Karpas-422 (cell line): ENCODE measurements around the gene GSG1L2. TPM values are rescaled to one million over a fixed set of nuclear protein-coding genes. Genes with fewer than 3 reads are reported as not detected.

Source experiments
- DNase-seq: peaks from one replicate; pipeline ENCODE4 v3.0.0-alpha.2; 2015
- H2AFZ ChIP-seq: fragments of 200-600 bp; sonication (generic); 2 replicates; pipeline ENCODE4 v1.6.1; 2014; ENCODE audit warnings: antibody characterized with exemption, low read length, mixed read lengths
- H3K27ac ChIP-seq: fragments of 200-600 bp; sonication (generic); 2 replicates; pipeline ENCODE4 v1.5.1; 2014; ENCODE audit warnings: mild to moderate bottlenecking, low read length, moderate library complexity
- H3K27me3 ChIP-seq: fragments of 200-600 bp; sonication (generic); 2 replicates; pipeline ENCODE4 v1.6.1; 2014; ENCODE audit warnings: low read length, mixed read lengths
- H3K36me3 ChIP-seq: fragments of 200-600 bp; sonication (generic); 2 replicates; pipeline ENCODE4 v1.6.1; 2014; ENCODE audit warnings: low read length, mixed read lengths; ENCODE audit not compliant: insufficient read depth
- H3K4me1 ChIP-seq: fragments of 200-600 bp; sonication (generic); 2 replicates; pipeline ENCODE4 v1.6.1; 2014; ENCODE audit warnings: mild to moderate bottlenecking, low read length, mixed read lengths
- H3K4me2 ChIP-seq: fragments of 200-600 bp; sonication (generic); 2 replicates; pipeline ENCODE4 v1.6.1; 2014; ENCODE audit warnings: low read length, low read depth, mild to moderate bottlenecking; ENCODE audit not compliant: poor library complexity, severe bottlenecking
- H3K4me3 ChIP-seq: fragments of 200-600 bp; sonication (generic); 2 replicates; pipeline ENCODE4 v1.5.1; 2014; ENCODE audit warnings: mild to moderate bottlenecking, antibody characterized with exemption, low read length, mixed read lengths
- H3K79me2 ChIP-seq: fragments of 200-600 bp; sonication (generic); 2 replicates; pipeline ENCODE4 v1.6.1; 2014; ENCODE audit warnings: mild to moderate bottlenecking, low read length, mixed read lengths
- H3K9ac ChIP-seq: fragments of 200-600 bp; sonication (generic); 2 replicates; pipeline ENCODE4 v1.6.0; 2014; ENCODE audit warnings: low read length
- H3K9me2 ChIP-seq: fragments of 200-600 bp; sonication (generic), shearing (Covaris generic); replicated peaks from 2 replicates; pipeline ENCODE4 v1.6.0; 2014; ENCODE audit warnings: mild to moderate bottlenecking, low read length, moderate library complexity; ENCODE audit not compliant: insufficient read depth
- H3K9me3 ChIP-seq: fragments of 300-700, 200-600 bp; sonication (generic); 2 replicates; pipeline ENCODE4 v1.6.1; 2014; ENCODE audit warnings: low read length, mixed read lengths
- H4K20me1 ChIP-seq: fragments of 200-600 bp; sonication (generic); 2 replicates; pipeline ENCODE4 v1.6.1; 2014; ENCODE audit warnings: mild to moderate bottlenecking, antibody characterized with exemption, low read length, low read depth; ENCODE audit not compliant: insufficient read depth
- total RNA-seq: library from RNA; depleted of rRNA; stranded (reverse); fragments of >200 nt; shearing (Covaris generic); gene quantifications from 2 replicates; pipeline ENCODE4 v1.2.3, GENCODE V29; 2014; ENCODE audit warnings: low replicate concordance

The GSG1L2 gene
- total RNA-seq, 1 experiment from 2014 or later: not detected

DNA sequence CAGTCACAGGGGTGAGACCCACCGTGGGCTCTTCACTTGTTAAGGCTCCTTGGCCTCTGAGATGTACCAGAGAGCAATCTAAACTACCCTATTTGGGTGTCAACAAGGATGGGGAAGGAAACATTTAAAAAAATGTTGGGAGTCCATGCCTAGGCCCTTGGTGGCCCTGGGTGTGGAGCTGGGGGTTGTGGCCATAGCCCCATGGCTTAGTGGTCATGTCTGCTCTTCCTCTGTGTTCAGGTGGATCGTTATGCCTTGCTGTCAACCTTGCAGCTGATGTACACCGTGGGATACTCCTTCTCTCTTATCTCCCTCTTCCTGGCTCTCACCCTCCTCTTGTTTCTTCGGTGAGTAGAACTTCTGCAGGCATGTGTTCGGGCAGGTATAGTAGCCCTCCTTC, 32.4 kb upstream of the GSG1L2 start:
- Histone ChIP-seq H3K27ac (no peak overlapping the region), H3K36me3 (no peaks in the 10 kb centered on the region), H3K4me2 (no peak overlapping the region), H2AFZ (no peak overlapping the region), H3K4me3 (no peak overlapping the region), H3K79me2 (no peaks in the 10 kb centered on the region), H3K27me3 (no peaks in the 10 kb centered on the region), H3K4me1 (no peaks in the 10 kb centered on the region), H3K9me3 (0 out of 2 replicates have a peak, but pooled peaks cover 4% of the 10 kb centered on the region), H4K20me1 (no peaks in the 10 kb centered on the region), H3K9me2 (no peaks in the 10 kb centered on the region), H3K9ac (no peak overlapping the region)
- DNase-seq: no peak

DNA sequence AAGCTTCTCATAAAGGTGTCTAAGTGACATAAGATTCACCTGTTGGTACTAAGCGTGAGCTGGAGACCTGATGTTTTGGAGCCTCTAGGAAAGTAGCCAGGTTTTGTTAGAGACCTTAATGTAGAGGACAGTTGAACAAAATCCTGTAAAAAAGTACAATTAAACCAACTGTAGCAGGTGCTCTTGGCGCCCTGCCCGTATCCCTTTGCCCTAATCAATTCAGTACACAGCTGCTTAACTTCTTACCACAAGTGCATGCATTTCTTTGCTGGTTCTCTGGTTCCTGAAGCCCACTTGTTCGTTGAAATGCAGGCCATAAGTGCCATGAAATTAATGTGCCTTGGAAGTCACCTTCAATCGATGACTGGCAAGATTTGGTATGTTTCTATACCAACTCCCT, 28.3 kb upstream of the GSG1L2 start:
- H3K36me3 ChIP-seq: no peaks in the 10 kb centered on the region
- H3K4me1 ChIP-seq: no peaks in the 10 kb centered on the region
- H3K79me2 ChIP-seq: no peaks in the 10 kb centered on the region
- H3K9me3 ChIP-seq: no peaks in the 10 kb centered on the region
- no peaks in the 10 kb centered on the region for H4K20me1 ChIP-seq
- H3K27me3 ChIP-seq: no peaks in the 10 kb centered on the region
- no peak overlapping the region for H3K4me2 ChIP-seq
- no peak for DNase-seq
- no peak overlapping the region for H3K27ac ChIP-seq
- H3K9ac ChIP-seq: no peak overlapping the region
- no peak overlapping the region for H2AFZ ChIP-seq
- H3K4me3 ChIP-seq: no peak overlapping the region
- no peaks in the 10 kb centered on the region for H3K9me2 ChIP-seq

DNA sequence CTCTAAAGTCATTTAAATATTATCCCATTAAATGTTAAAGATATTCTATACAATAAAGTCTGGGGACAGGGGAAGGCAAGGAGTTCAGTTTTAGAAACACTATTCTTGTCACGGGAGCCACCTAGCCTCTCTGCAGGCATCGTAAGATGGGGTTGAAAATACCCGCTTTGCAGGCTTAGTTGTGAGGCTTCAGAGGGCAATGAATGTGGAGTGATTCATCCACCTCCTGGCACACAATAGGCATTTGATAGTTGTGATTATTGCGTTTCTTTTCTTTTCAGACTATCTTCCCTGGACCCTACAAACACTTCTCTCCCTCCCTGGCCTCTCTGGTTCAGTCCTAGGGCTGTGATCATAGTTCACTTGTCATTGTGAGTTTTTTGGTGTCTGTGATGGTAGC, 23.4 kb upstream of the GSG1L2 start:
- no peaks in the 10 kb centered on the region for H3K4me1 ChIP-seq
- H3K79me2 ChIP-seq: no peaks in the 10 kb centered on the region
- DNase-seq: no peak
- no peak overlapping the region for H3K9ac ChIP-seq
- no peaks in the 10 kb centered on the region for H4K20me1 ChIP-seq
- no peaks in the 10 kb centered on the region for H3K36me3 ChIP-seq
- no peak overlapping the region for H2AFZ ChIP-seq
- H3K27ac ChIP-seq: no peak overlapping the region
- no peaks in the 10 kb centered on the region for H3K27me3 ChIP-seq
- H3K9me2 ChIP-seq: no peaks in the 10 kb centered on the region
- H3K4me2 ChIP-seq: no peak overlapping the region
- no peak overlapping the region for H3K4me3 ChIP-seq
- H3K9me3 ChIP-seq: no peaks in the 10 kb centered on the region

DNA sequence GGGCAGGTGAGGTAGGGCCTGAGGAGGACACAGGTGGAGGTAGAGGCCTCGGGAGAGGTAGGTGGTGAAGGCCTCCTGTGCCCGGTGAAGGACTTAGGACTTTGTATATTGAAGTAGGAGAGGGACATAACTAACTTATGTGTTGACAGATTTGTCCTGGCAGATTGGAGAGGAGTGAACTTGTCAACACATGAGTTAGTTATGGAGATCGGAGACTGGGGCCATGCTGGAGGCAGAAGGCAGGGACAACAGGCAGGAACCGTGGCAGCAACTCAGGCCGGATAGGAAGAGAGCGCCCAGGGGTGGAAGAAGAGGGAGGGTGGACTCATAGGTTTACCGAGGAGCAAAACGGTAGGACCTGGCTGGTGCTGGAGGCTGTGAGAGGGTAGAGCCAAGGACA, 22.3 kb upstream of the GSG1L2 start:
- Histone ChIP-seq H3K4me2 (no peak overlapping the region), H3K9ac (no peak overlapping the region), H3K36me3 (no peaks in the 10 kb centered on the region), H2AFZ (no peak overlapping the region), H3K4me1 (no peaks in the 10 kb centered on the region), H4K20me1 (no peaks in the 10 kb centered on the region), H3K9me3 (no peaks in the 10 kb centered on the region), H3K27ac (no peak overlapping the region), H3K27me3 (no peaks in the 10 kb centered on the region), H3K9me2 (no peaks in the 10 kb centered on the region), H3K4me3 (no peak overlapping the region), H3K79me2 (no peaks in the 10 kb centered on the region)
- DNase-seq: no peak

DNA sequence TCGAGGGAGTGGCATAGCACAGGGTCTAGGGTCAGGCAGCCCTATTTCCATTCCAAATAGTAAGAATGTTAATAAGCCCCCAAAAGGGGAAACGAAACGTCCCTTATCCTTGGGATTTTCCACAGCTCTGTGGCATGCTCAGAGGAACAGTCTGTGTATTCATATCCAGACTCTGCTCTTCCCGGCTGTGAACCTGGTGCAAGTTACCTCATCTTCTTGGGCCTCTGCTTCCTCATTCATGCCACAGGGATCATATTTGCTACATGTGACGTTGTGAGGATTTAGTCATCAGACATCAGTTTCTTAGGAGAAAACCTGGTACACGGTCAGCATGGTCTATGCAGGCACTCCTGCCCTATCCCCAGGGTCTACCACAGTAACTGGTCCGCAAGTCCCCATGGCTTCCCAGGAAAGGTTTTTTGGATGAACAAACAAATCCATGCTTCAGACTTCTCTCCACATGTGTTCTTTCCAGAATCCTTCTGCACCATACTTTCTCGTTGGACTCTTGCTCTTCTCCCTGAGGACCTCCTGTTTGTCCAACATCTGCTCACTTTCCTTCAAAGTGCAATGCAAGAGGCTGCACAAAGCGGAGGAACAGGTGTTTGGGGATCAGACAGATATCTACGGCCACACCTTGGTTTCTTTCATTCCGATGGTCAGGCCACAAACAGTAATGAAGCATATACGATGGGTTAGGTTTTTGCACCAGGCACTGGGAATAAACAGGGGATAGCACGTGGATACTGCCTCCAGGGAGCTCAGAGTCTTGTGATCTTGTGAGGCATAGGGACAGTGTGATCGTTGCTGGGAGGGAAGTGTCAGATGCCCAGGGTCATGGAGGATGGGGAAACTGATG, 21.5 kb upstream of the GSG1L2 start:
- Histone ChIP-seq H3K27ac (no peak overlapping the region), H3K79me2 (no peaks in the 10 kb centered on the region), H2AFZ (no peak overlapping the region), H3K9ac (no peak overlapping the region), H3K4me3 (no peak overlapping the region), H4K20me1 (no peaks in the 10 kb centered on the region), H3K27me3 (no peaks in the 10 kb centered on the region), H3K4me1 (no peaks in the 10 kb centered on the region), H3K4me2 (no peak overlapping the region), H3K36me3 (no peaks in the 10 kb centered on the region), H3K9me2 (no peaks in the 10 kb centered on the region), H3K9me3 (no peaks in the 10 kb centered on the region)
- no peak for DNase-seq

DNA sequence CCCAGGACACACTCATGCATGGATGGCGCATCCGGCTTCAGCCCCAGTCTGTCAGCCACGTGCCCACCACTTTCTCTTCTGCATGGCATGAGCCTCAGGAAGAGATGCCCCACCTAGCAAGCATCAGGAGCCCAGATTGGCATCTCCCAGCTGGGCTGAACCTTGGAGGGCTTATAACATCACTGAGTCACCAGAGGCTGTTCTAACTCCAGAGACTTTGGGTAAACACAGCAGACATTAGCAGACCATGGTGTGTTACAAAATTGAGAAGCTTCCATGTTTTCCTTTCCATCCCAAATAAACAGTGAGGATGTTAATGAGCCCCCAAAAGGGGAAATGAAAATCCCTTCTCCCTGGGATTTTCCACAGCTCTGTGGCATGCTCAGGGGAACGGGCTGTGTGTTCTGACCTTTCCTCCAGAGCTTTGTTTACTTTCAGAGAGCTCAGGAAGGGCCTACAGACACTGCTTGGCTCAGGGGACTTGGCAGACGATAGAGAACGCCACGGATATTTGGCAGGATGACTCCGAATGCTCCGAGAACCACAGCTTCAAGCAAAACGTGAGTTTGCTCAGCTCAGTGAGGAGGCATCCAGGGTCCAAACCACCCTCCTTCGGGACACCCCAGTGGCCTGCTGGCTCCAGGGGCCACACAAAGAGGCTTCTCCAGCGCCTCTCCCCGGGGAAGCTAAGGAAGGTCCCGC, 20.3 kb upstream of the GSG1L2 start:
- H3K4me2 ChIP-seq: no peak overlapping the region
- H3K79me2 ChIP-seq: no peaks in the 10 kb centered on the region
- no peak overlapping the region for H3K4me3 ChIP-seq
- no peaks in the 10 kb centered on the region for H4K20me1 ChIP-seq
- no peak overlapping the region for H3K27ac ChIP-seq
- H3K9me3 ChIP-seq: no peaks in the 10 kb centered on the region
- H3K9me2 ChIP-seq: no peaks in the 10 kb centered on the region
- no peaks in the 10 kb centered on the region for H3K27me3 ChIP-seq
- DNase-seq: no peak
- no peak overlapping the region for H3K9ac ChIP-seq
- H3K36me3 ChIP-seq: no peaks in the 10 kb centered on the region
- H3K4me1 ChIP-seq: no peaks in the 10 kb centered on the region
- H2AFZ ChIP-seq: no peak overlapping the region

DNA sequence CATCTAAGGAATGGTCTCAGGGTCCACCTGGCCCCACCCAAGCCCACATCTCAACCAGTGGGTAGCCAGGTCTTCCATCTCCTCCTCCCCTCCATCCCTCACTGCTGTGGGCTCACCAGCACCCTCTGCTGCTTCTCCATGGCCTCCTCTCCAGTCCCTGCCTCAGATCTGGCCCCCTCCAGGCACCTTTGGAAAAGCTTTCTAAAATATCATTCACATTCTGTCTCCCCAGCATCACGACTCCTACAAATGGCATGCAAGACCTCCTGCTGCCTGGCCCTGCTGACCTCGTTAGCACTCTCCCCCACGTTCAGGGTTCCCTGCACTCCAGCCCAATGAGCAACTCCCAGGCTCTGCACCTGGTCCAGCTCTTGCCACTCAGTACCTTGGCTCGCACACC, 17.6 kb upstream of the GSG1L2 start:
- no peak overlapping the region for H3K27ac ChIP-seq
- no peak for DNase-seq
- no peak overlapping the region for H3K4me2 ChIP-seq

DNA sequence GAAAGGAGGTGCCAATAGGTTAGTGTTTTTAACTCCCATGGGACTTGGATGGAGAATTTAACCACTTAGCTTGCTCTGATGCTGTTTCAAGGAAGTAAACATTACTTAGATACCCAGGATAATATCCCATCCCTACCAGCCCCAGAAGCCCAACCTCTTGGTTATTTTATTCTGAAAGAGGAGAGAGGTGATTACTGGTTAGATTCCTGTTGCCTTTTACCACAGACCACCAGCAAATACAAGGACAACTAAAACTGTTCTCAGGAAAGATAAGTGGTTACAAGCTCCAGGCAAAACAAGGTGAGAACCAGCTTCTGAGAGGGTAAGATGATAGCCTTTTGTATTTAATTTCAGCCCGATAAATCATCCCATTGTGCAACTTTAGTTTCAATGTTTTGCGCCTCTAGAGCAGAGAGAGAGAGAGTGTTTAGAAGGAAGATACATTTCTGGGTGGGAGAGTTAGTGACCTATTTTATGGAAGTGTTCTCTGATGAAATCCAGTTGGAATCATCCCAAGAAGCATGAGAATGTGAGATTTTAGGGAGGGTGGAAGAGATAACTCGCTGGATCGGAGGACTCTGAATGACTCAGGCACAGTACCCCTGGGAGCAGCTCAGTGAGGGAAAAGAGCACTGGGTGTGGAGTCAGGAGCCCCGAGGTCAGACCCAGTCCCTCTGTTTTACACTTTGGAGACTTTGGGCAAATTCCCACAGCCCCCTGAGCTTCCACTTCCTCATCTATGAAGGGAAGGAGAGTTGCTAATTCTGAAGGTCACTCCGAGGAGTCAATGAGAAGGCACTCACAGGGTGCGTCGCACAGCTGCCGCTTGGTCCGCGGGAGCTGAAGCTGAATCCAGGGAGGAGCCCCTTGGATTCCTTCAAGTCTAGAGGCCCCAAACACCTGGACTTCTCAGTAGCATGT, 15.9 kb upstream of the GSG1L2 start:
- Histone ChIP-seq H3K4me2 (no peak overlapping the region), H3K36me3 (no peaks in the 10 kb centered on the region)

More for the DNA sequence above, 17.6 kb upstream of the GSG1L2 start:
- Histone ChIP-seq H3K4me3 (no peak overlapping the region), H3K36me3 (no peaks in the 10 kb centered on the region), H3K9me3 (no peaks in the 10 kb centered on the region), H4K20me1 (no peaks in the 10 kb centered on the region), H2AFZ (no peak overlapping the region), H3K9me2 (no peaks in the 10 kb centered on the region), H3K4me1 (no peaks in the 10 kb centered on the region), H3K27me3 (no peaks in the 10 kb centered on the region), H3K9ac (no peak overlapping the region), H3K79me2 (no peaks in the 10 kb centered on the region)

More for the DNA sequence above, 15.9 kb upstream of the GSG1L2 start:
- no peak overlapping the region for H3K9ac ChIP-seq
- H3K4me3 ChIP-seq: no peak overlapping the region
- no peaks in the 10 kb centered on the region for H3K4me1 ChIP-seq
- no peak overlapping the region for H3K27ac ChIP-seq
- H3K79me2 ChIP-seq: no peaks in the 10 kb centered on the region
- no peak for DNase-seq
- no peaks in the 10 kb centered on the region for H3K9me3 ChIP-seq
- no peaks in the 10 kb centered on the region for H4K20me1 ChIP-seq
- H2AFZ ChIP-seq: no peak overlapping the region
- H3K9me2 ChIP-seq: no peaks in the 10 kb centered on the region
- H3K27me3 ChIP-seq: no peaks in the 10 kb centered on the region
